NCI-H2196 (cell line): ENCODE data around the gene GRM1.

ENCODE experiments used
- DNase-seq: peaks from one replicate; lab custom pipeline; 2025; ENCODE audit not compliant: unreplicated experiment; lab: John Stamatoyannopoulos, UW

Gene GRM1

DNA sequence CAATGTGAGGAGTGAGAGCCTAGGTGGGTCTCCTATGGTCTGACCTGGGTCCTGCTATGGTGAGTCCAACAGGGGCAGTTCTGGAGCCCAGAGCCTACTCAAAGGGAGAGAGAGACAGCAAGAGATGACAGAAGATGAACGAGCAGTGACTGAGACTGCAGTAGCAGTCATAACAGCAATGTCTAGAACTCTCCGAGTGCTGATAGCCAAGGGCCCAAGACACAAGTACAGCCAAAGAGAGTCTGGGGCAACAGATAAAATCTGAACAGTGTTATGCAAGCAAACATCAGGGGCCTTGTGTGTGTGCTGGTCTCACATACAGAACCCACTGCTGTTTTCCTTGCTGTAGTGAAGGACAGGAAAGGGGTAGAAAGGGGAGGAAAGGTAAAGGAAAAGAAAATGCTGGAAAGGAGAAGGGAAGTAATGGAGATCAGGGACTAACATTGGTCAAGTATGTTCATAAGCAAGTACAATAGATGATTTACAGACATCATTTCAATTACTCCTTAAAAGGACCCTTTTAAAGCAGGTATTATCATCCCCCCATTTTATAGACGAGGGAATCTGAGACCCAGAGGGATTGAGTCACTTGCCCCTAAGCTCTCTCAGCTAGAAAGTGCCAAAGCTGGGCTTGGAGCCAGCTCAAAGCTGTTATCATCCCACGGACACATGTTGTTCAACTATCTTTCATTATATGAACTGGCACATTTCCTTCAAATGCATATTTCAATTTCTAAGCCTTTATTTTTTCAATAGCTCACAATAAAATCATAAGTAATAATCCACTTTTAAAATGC, 332.5 kb downstream of the GRM1 start:
- DNase-seq = no peak

DNA sequence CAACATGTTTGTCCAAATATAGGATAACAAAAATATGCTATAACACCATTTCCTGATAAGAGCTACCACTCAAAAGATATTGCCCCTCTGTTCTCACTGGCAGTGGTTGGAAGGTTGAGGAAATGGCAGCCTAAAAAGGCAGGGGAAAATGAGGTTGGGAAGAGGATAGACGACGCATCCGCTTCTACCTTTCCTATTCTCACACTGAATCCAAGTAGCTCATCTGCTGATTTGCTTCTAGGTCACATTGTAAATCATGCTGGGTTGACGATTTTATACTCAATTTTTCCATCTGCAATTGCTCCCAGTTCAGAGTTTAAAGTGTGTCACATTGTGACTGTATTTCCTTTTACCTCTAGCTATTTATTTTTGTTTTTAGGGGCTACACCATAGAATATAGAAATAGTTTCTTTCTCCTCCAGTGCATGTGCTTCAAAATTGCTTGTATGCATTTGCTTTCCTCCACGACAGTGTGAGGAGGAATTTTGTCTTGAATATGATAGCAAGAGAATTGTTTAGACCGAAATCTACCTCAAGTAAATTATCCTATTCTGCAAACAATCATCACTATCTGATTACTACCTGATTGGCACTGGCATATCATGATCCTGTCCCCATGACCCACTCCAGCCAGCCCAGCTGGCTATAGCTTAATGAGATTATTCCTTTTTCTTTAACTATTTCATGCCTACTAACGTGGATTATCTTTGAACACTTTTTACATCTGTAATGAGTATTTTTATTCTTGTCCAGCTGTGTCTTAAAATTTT, 335.2 kb downstream of the GRM1 start:
- DNase-seq = no peak

DNA sequence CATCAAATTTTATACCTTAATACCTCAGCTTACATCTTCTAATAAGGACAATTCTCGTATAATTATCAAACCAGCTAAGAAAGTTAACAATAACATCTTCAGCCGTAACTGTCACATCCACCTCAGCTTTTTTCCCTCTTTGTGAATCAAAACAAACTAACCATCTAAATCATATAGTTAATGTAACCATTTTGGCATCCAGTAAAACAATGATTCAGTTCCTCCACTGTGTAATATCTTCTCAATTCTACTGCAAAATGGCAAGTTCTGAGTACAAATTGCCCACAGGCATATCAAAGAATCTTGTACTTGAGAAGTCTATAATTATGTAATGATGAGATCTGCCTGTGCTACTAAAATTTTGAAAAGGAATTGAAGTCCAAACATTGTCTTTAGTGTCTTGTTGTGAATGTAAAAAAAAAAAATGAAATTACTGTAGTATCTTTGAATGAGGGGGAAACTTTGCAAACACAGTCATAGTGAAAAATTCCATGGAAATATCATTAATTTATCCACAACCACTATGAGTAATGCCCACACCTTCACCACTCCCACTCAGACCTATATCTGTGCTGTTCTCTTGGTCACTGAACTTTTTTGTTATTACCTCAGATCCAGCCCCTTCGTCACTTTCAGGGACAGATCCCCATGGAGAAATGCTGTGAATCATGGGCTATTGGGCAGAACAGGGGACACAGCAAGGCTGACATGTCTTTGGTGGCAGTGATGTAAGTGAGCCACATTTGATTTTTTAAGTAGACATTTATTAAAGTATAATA, 336.1 kb downstream of the GRM1 start:
- DNase-seq = no peak

DNA sequence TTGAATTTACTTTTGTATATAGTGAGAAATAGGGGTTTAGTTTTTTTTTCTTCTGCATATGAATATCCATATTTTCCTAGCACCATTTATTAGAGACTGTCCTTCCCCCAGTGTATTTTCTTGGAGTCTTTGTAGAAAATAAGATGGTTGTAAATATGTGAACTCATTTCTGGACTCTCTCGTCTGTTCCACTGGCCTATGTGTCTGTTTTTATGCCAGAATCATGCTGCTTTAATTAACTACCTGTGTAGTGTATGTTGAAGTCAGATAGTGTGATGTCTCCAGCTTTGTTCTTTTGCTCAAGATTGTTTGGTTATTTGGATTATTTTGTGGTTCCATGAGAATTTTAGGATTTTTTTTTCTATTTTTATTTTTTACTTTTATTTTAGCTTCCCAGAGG, 338.2 kb downstream of the GRM1 start:
- DNase-seq = no peak

DNA sequence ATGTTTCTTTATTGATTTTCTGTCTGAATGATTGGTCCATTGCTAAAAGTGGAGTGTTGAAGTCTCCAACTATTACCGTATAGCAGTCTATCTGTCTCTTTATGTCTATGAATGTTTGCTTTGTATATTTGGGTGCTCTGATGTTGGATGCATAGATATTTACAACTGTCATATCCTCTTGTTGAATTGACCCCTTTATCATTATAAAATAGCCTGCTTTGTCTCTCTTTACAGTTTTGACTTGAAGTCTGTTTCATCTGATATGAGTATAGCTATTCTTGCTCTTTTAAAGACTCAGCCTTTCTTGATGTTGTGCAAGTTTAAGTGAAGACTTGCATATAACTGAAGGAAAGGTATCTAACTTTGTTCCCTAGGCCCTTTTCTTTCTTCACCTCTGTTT, 341.0 kb downstream of the GRM1 start:
- no peak for DNase-seq

DNA sequence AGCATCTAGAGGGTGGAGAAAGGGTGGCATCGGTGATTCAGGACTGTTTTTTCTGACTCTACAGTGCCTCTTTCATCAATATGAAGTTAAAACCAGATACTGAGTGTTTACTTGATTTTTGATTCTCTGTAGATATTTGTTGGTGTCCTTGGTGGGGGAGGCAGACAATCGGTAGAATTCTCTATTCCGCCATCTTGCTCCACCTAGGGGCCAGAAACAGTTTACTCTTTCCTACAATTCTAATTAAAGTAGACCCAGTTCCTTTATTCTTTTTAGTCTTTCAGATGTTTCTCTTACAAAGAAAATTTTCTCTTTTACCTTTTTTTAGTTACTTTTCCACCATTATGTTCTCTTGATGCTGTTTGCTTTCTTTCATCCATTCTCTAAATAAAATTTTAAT, 352.6 kb downstream of the GRM1 start:
- no peak for DNase-seq

DNA sequence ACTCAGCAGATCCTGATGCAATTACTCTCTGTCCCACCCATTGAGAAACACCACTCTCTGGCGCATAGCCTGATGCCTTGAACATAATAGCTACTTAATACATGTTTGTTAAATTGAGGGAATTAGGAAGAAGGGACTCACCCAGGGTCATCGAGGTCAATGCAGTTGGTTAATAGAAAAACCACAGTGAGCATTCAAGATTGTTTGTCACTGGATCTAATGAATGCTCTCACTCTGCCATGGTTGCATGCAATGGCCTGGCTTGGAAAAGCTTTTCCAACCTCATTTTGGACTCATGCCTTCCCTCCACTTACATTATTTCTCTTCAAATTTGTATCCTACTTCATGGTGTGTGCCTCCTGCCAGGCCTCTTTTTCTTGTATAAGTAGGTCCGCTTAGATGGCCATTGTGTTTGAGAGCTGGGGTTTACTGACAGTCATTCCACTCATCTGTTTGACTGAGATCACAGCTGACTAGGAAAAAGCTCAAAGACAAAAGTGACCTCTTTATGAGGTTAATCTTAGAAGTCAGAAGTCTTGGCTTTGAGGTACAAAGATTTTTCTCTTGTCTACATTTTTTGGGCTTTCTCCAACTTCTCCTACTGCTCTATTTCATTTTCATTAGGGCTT, 360.0 kb downstream of the GRM1 start:
- no peak for DNase-seq

DNA sequence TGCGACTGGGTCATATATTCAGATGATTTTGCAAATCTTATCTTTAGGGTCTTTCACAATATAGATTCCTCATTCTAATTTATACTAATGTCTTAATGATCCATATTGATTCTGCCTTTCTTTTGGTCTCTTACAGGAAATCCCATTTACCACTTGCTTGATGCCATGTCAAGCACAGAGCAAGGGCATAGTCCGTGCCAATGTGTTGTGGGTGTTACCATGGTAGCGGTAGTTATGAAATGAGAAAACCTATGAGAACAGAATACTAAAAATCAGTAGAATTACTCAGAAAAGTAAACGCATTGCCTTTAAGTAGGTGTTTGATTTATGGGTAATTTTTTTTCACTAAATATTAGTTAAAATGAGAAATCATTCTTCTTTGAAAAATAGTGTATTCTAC, 360.9 kb downstream of the GRM1 start:
- no peak for DNase-seq

DNA sequence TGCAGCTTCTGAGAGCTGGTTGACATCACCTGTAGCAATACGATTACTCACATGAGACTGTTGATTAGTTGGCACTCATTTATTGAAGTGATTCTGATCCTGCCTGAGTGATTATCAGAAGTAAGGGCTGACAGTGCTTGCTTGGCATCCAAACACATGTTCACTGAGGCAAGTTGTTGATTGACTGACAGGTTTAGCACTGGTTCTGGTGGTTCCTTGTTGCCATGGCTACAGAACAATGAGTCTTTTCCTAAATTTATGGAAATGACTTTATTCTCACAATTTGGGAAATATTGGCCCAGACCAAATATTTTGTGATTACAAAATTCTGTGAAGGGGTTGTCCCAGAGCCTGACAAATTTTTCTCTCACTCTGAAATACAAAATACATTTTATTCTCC, 368.8 kb downstream of the GRM1 start:
- no peak for DNase-seq

DNA sequence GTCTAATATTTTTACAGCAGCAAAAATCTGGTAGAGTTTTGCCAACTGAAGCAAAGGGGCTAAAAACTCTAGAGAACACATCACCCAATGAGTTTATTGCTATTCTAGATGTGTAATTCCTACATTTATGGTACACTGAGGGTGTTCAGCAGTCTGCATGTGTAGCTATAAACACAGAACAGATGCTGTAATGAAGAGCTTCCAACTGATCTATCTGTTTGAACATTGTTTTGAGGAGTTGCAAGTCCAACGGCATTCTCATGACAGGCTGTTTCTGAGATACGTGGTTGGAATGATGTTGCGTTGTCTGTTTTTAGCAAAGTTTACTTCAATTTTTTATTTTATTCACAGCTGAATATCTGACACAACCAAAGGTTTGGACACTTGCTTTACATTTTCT, 373.6 kb downstream of the GRM1 start:
- no peak for DNase-seq

DNA sequence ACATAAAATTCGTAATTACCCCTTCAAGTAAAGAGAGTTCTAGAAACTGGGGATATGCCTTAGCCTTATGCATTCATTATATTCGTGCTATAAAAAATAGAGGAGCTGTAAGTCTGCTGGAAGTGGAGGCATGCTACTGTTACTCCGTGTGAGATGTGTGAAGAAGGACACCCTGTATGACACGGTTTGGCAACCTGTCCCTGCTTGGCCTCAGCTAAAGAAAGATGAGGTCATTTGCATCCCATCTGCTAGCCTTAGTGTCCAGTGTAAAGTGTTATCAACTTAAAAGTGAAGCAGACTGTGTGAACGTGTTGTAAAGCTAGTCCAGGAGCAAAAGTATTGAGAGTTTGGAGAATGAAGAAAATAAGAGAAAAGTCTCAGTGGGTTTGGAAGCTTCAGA, 379.7 kb downstream of the GRM1 start:
- DNase-seq = no peak

DNA sequence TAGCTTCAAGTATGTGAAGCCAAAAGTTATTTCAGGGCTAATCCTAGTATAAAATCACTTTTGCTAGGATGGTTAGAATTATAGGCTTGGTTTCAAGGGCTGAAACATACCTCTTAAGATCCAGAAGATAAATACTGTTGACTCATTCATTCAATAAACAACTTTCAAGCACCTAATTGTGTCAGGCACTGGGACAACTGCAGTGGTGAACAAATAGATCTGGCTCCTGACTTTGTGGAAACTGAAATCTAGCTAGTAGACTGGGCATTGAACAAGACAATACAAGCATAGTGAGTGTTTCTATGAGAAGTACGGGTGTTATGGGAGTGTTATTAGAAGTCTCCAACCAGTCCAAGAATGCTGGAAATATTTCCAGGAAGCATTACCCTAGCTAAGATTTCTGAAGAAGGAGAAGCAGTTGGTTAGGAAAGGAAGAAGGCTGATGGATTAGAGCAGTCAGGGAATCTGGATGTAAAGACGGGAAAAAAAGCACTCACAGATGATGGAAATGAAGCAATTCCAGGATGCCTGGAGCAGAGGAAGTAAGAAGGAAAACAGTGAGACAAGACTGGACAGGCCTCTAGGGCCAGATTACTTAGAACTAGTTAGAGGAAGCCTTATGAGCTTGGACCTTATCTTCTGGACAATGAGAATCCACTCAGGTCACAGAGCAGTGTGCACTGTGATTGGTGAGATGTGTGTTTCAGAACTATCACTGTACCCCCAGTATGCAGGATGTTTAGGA, 382.2 kb downstream of the GRM1 start:
- DNase-seq = no peak

DNA sequence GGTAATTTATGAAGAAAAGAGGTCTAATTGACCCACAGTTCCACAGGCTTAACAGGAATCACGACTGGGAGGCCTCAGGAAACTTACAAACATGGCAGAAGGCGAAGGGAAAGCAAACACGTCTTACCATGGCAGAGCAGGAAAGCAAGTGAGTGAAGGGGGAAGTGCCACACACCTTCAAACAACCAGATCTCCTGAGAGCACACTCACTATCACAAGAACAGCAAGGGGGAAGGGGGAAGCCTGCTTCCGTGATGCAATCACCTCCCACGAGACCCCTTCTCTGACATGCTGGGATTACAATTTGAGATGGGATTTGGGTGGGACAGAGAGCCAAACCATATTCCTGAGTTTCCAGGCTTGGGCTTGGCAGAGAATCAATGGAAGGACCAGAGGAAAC, 390.7 kb downstream of the GRM1 start:
- no peak for DNase-seq

DNA sequence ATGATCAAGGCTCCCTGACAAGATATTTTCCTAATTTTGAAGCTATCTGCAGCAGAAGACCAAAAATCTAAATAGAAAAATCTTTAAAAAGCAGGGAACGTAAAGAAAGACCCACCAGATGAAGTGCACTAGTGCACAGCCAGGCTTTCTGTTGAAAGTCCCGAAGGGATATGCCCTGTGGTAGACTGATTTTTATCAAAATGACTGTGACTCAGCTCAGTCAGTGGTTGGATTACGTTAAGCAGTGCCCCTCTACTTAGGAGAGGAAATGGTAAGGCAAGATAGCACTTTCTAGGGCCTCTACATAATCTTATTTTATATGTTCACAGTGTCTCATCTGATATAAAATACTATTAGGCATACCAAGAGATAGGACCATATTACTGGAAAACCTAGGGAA, 391.4 kb downstream of the GRM1 start:
- DNase-seq = no peak

DNA sequence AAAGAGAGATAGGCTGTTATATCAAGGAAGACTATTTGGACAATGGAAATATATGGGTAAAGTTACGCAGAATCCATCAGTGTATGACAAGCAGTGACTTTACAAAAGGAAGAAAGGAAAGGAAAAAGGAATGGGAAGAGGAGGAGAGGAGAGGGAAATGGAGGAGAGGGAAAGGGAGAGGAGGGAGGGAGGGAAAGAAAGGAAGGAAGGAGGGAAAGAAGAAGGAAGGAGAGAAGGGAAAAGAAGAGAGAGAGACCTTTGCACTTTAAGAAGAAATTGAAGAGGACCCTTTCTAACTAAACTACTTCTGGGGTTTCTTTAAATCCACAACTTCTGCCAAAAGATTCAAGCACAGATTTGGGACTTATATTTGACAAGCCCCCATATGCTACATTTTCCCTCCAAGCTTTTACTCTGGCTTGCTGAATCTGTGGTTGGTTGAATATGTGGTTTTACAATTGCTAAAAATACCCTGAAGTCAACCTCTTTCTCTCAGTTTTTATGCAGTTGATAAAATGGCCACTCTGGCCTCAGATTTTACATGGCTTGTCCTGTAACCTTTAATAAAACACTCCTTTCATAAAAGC, 394.0 kb downstream of the GRM1 start:
- DNase-seq = no peak

DNA sequence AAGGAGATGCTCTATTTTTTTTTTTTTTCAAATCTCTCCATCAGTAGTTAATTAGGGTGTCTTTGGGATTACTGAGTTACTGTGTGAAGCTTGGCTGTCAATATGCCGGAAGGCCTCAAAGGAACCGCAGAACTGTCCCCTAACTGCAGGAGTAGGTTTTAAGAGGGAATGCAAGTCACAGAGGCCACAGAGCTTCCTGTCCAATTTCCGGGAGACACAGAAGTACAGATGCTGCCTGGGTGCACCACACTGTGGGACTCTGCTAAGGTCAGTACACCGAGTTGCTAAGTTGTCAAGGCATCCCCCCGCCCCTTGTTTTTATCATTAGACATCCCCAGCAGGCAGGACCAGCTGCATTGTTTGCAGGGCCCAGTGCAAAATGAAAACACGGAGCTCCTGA, 394.6 kb downstream of the GRM1 start:
- no peak for DNase-seq

DNA sequence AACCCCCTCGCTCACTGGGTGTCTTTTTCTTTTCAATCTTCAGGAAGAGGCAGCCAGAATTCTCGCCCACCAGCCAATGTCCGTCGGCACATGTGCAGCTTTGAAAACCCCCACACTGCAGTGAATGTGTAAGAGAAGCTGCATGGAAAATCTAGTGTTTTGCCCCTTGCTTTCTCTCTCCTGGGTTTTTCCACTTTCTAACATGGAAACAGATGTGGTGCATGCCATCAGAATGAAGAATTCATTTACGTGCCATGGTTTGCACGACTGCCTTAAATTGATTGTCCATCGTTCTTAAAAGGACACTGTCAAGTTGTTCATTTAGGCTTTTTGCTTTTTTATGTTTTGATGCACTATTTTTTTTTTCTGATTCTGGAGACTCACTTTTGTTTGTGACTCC, 397.7 kb downstream of the GRM1 start:
- DNase-seq = no peak

DNA sequence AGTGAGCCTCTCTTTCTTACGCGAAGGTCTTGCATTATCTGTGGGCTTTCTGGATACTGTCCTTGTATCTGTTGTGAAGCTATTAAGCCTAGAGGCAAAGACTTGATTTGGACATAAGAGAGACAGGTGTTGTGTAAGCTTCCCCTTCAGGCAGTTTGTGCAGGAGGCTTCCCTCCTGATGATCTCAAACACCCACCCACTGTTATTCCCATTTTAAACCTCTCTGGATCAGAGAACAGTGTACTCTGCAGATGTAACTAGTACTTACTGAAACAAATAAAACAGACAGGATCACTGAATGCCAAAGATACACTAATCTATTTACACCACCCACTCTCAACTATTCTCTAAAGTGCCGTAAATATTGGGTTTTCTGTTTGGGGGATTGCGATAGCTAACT, 401.0 kb downstream of the GRM1 start:
- no peak for DNase-seq

DNA sequence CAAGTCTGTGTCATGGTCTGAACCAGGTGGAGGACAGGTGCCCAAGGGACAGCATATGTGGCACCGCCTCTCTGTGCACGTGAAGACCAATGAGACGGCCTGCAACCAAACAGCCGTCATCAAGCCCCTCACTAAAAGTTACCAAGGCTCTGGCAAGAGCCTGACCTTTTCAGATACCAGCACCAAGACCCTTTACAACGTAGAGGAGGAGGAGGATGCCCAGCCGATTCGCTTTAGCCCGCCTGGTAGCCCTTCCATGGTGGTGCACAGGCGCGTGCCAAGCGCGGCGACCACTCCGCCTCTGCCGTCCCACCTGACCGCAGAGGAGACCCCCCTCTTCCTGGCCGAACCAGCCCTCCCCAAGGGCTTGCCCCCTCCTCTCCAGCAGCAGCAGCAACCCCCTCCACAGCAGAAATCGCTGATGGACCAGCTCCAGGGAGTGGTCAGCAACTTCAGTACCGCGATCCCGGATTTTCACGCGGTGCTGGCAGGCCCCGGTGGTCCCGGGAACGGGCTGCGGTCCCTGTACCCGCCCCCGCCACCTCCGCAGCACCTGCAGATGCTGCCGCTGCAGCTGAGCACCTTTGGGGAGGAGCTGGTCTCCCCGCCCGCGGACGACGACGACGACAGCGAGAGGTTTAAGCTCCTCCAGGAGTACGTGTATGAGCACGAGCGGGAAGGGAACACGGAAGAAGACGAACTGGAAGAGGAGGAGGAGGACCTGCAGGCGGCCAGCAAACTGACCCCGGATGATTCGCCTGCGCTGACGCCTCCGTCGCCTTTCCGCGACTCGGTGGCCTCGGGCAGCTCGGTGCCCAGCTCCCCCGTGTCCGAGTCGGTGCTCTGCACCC, 405.2 kb downstream of the GRM1 start:
- DNase-seq = no peak
